SK-N-SH treated with all-trans-retinoic acid at 6 μM for 48 hours (cell line): ENCODE data around the gene EXD3.

Source experiments
- ATAC-seq: fragments of 200-7000 bp; cut with Tn5 transposase; 3 replicates; pipeline ENCODE4 v1.9.1; 2020; ENCODE audit warnings: mild to moderate bottlenecking, moderate library complexity
- ARNTL ChIP-seq: fragments of 450-650 bp; formaldehyde crosslinking; IDR thresholded peaks from 2 replicates; pipeline ENCODE4 v1.5.0; 2020; ENCODE audit warnings: low read depth, mild to moderate bottlenecking, moderate library complexity, borderline replicate concordance
- CSDC2 ChIP-seq: fragments of 250-450 bp; sonication (Bioruptor Pico); IDR thresholded peaks from 2 replicates; pipeline ENCODE4 v1.5.0; 2020; ENCODE audit warnings: mild to moderate bottlenecking, moderate library complexity
- ESRRG ChIP-seq: fragments of 250-450 bp; sonication (Bioruptor Pico); IDR thresholded peaks from 2 replicates; pipeline ENCODE4 v1.6.1; 2021; ENCODE audit warnings: mild to moderate bottlenecking
- GLIS3 ChIP-seq: fragments of 250-450 bp; sonication (Bioruptor Pico); IDR thresholded peaks from 2 replicates; pipeline ENCODE4 v1.5.0; 2020; ENCODE audit warnings: mild to moderate bottlenecking, moderate library complexity
- ISL1 ChIP-seq: fragments of 250-450 bp; sonication (Bioruptor Pico); IDR thresholded peaks from 2 replicates; pipeline ENCODE4 v2.1.2; 2022; ENCODE audit warnings: mild to moderate bottlenecking, moderate library complexity
- OSR1 ChIP-seq: fragments of 250-450 bp; sonication (Bioruptor Pico); IDR thresholded peaks from 2 replicates; pipeline ENCODE4 v1.8.0; 2022; ENCODE audit warnings: moderate library complexity, mild to moderate bottlenecking, inconsistent platforms
- PPARA ChIP-seq: fragments of 250-450 bp; sonication (Bioruptor Pico); IDR thresholded peaks from 2 replicates; pipeline ENCODE4 v1.5.0; 2020; ENCODE audit warnings: mild to moderate bottlenecking, borderline replicate concordance
- RARB ChIP-seq: fragments of 250-450 bp; sonication (Bioruptor Pico); IDR thresholded peaks from 2 replicates; pipeline ENCODE4 v1.8.0; 2021; ENCODE audit warnings: mild to moderate bottlenecking, moderate library complexity
- SNAI2 ChIP-seq: fragments of 250-450 bp; sonication (Bioruptor Pico); IDR thresholded peaks from 2 replicates; pipeline ENCODE4 v1.5.0; 2020; ENCODE audit warnings: mild to moderate bottlenecking, moderate library complexity
- TCF4 ChIP-seq: fragments of 250-450 bp; sonication (Bioruptor Pico); IDR thresholded peaks from 2 replicates; pipeline ENCODE4 v1.8.0; 2021; ENCODE audit warnings: mild to moderate bottlenecking, moderate library complexity, borderline replicate concordance
- ZC3H10 ChIP-seq: fragments of 250-450 bp; sonication (Bioruptor Pico); IDR thresholded peaks from 2 replicates; pipeline ENCODE4 v1.5.1; 2021; ENCODE audit warnings: mild to moderate bottlenecking, moderate library complexity
- ZFP3 ChIP-seq: fragments of 250-450 bp; sonication (Bioruptor Pico); IDR thresholded peaks from 2 replicates; pipeline ENCODE4 v1.5.0; 2020; ENCODE audit warnings: mild to moderate bottlenecking, moderate library complexity
- ZFP30 ChIP-seq: fragments of 450-650 bp; formaldehyde crosslinking; IDR thresholded peaks from 2 replicates; pipeline ENCODE4 v1.5.0; 2022; ENCODE audit warnings: mild to moderate bottlenecking, moderate library complexity
- ZNF565 ChIP-seq: fragments of 450-650 bp; formaldehyde crosslinking; conservative IDR thresholded peaks from 2 replicates; pipeline ENCODE4 v1.5.0; 2020; ENCODE audit warnings: low read depth, mild to moderate bottlenecking, moderate library complexity
- ZNF70 ChIP-seq: fragments of 450-650 bp; formaldehyde crosslinking; IDR thresholded peaks from 2 replicates; pipeline ENCODE4 v1.5.0; 2020; ENCODE audit warnings: mild to moderate bottlenecking, moderate library complexity
- ZNF8 ChIP-seq: fragments of 450-650 bp; formaldehyde crosslinking; IDR thresholded peaks from 2 replicates; pipeline ENCODE4 v1.5.0; 2020; ENCODE audit warnings: mild to moderate bottlenecking, moderate library complexity
- TF ChIP-seq, protein P1 (sequence below): fragments of 250-450 bp; sonication (Bioruptor Pico); IDR thresholded peaks from 2 replicates; pipeline ENCODE4 v1.5.1; 2021; ENCODE audit warnings: mild to moderate bottlenecking, moderate library complexity
- TF ChIP-seq, protein P2 (sequence below): fragments of 250-450 bp; sonication (Bioruptor Pico); IDR thresholded peaks from 2 replicates; pipeline ENCODE4 v1.8.0; 2021; ENCODE audit warnings: low read depth, mild to moderate bottlenecking, moderate library complexity, borderline replicate concordance
- TF ChIP-seq, protein P3 (sequence below): fragments of 250-450 bp; sonication (Bioruptor Pico); IDR thresholded peaks from 2 replicates; pipeline ENCODE4 v1.5.0; 2020; ENCODE audit warnings: mild to moderate bottlenecking, moderate library complexity

Gene EXD3

DNA sequence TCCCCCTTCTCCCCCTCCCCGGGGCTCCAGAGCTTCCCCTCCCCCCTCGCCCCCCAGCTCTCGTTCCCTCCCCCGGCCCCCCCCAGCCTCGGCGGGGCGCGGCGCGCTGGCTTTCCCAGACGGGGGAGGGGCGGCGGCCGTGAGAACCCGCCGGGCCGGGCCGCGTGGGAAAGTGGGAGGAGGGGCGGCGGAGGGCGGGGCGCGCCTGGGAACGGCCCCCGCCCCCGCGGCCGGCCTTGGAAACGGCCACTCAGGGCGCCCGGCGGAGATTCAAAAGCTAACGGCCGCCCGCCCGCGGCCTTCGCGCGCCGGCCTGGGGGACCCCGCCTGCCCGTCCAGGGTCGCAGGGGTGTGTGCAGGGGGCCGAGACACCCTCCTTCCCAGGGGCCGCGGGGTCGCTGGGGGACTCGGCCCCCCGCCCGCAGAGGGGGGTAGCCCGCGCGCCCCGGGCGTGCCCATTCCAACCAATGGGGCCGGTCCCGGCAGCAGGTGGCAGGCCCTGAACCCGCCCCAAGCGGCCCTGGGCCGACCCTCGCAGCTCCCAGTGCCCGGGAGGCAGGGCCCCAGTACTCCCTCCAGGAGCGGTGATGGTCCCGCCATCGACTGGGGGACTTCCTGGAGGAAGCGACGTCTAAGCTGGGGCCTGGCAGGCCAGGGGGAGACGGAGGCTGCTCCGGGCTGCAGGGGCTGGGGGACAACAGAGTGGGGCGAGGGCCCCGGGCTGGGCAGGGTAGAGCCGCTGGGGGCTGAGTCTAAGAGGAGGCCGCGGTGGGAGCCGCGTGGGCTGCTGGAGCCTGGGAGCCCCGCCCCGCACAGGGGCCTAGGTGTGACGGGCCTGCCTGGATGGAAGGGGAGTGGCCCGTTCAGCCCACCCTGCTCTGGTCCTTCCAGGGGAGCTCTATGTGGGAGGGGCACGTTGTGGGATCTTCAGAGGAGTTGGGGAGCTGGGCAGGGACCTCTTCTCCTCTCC is 106.7 kb downstream of the EXD3 start:
- no peak for ATAC-seq
- TF ChIP-seq RARB (CRISPR knock-in tag) (no peak), ISL1 (CRISPR knock-in tag) (no peak), ZFP3 (CRISPR knock-in tag) (no peak), ZNF8 (CRISPR knock-in tag) (no peak), CSDC2 (CRISPR knock-in tag) (no peak), GLIS3 (CRISPR knock-in tag) (no peak), ZNF565 (CRISPR knock-in tag) (no peak), ARNTL (CRISPR knock-in tag) (no peak), SNAI2 (CRISPR knock-in tag) (no peak), OSR1 (CRISPR knock-in tag) (no peak), ZNF70 (CRISPR knock-in tag) (no peak), TCF4 (CRISPR knock-in tag) (no peak)
- TF ChIP-seq, protein P1, sequence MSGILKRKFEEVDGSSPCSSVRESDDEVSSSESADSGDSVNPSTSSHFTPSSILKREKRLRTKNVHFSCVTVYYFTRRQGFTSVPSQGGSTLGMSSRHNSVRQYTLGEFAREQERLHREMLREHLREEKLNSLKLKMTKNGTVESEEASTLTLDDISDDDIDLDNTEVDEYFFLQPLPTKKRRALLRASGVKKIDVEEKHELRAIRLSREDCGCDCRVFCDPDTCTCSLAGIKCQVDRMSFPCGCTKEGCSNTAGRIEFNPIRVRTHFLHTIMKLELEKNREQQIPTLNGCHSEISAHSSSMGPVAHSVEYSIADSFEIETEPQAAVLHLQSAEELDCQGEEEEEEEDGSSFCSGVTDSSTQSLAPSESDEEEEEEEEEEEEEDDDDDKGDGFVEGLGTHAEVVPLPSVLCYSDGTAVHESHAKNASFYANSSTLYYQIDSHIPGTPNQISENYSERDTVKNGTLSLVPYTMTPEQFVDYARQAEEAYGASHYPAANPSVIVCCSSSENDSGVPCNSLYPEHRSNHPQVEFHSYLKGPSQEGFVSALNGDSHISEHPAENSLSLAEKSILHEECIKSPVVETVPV (CRISPR knock-in tag) = no peak
- TF ChIP-seq, protein P2, sequence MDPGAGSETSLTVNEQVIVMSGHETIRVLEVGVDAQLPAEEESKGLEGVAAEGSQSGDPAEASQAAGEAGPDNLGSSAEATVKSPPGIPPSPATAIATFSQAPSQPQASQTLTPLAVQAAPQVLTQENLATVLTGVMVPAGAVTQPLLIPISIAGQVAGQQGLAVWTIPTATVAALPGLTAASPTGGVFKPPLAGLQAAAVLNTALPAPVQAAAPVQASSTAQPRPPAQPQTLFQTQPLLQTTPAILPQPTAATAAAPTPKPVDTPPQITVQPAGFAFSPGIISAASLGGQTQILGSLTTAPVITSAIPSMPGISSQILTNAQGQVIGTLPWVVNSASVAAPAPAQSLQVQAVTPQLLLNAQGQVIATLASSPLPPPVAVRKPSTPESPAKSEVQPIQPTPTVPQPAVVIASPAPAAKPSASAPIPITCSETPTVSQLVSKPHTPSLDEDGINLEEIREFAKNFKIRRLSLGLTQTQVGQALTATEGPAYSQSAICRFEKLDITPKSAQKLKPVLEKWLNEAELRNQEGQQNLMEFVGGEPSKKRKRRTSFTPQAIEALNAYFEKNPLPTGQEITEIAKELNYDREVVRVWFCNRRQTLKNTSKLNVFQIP (CRISPR knock-in tag) = no peak

DNA sequence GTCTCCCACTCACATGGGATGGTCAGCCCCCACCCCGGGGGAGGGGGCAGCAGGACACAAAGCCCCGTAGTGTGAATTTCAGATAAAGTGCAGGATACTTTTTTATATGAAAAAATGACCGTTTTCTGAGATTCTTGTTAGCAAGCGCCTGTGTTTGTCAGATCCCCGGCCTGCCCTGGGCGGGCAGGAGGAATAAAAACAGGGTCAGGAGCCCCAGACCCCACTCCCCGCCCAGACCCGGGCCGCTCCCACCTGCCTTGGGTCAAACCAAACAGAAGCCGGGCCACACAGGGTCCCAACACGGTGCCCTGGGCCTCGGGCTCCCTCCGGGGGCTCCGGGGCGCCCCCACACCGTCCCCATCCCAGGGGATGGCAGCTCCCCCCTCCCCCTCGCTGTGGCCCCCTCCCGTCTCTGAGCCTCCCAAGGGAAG is 107.4 kb downstream of the EXD3 start:
- no peak for TF ChIP-seq TCF4 (CRISPR knock-in tag)
- no peak for TF ChIP-seq GLIS3 (CRISPR knock-in tag)
- no peak for TF ChIP-seq ESRRG
- TF ChIP-seq, protein P2 (CRISPR knock-in tag) = no peak
- no peak for TF ChIP-seq ZNF565 (CRISPR knock-in tag)
- no peak for TF ChIP-seq ZFP3 (CRISPR knock-in tag)
- TF ChIP-seq ZNF8 (CRISPR knock-in tag) = no peak
- no peak for TF ChIP-seq PPARA (CRISPR knock-in tag)
- TF ChIP-seq OSR1 (CRISPR knock-in tag) = no peak
- TF ChIP-seq ZFP30 (CRISPR knock-in tag) = no peak
- TF ChIP-seq ZC3H10 = no peak
- TF ChIP-seq, protein P3, sequence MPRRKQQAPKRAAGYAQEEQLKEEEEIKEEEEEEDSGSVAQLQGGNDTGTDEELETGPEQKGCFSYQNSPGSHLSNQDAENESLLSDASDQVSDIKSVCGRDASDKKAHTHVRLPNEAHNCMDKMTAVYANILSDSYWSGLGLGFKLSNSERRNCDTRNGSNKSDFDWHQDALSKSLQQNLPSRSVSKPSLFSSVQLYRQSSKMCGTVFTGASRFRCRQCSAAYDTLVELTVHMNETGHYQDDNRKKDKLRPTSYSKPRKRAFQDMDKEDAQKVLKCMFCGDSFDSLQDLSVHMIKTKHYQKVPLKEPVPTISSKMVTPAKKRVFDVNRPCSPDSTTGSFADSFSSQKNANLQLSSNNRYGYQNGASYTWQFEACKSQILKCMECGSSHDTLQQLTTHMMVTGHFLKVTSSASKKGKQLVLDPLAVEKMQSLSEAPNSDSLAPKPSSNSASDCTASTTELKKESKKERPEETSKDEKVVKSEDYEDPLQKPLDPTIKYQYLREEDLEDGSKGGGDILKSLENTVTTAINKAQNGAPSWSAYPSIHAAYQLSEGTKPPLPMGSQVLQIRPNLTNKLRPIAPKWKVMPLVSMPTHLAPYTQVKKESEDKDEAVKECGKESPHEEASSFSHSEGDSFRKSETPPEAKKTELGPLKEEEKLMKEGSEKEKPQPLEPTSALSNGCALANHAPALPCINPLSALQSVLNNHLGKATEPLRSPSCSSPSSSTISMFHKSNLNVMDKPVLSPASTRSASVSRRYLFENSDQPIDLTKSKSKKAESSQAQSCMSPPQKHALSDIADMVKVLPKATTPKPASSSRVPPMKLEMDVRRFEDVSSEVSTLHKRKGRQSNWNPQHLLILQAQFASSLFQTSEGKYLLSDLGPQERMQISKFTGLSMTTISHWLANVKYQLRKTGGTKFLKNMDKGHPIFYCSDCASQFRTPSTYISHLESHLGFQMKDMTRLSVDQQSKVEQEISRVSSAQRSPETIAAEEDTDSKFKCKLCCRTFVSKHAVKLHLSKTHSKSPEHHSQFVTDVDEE (CRISPR knock-in tag) = no peak
- no peak for ATAC-seq

DNA sequence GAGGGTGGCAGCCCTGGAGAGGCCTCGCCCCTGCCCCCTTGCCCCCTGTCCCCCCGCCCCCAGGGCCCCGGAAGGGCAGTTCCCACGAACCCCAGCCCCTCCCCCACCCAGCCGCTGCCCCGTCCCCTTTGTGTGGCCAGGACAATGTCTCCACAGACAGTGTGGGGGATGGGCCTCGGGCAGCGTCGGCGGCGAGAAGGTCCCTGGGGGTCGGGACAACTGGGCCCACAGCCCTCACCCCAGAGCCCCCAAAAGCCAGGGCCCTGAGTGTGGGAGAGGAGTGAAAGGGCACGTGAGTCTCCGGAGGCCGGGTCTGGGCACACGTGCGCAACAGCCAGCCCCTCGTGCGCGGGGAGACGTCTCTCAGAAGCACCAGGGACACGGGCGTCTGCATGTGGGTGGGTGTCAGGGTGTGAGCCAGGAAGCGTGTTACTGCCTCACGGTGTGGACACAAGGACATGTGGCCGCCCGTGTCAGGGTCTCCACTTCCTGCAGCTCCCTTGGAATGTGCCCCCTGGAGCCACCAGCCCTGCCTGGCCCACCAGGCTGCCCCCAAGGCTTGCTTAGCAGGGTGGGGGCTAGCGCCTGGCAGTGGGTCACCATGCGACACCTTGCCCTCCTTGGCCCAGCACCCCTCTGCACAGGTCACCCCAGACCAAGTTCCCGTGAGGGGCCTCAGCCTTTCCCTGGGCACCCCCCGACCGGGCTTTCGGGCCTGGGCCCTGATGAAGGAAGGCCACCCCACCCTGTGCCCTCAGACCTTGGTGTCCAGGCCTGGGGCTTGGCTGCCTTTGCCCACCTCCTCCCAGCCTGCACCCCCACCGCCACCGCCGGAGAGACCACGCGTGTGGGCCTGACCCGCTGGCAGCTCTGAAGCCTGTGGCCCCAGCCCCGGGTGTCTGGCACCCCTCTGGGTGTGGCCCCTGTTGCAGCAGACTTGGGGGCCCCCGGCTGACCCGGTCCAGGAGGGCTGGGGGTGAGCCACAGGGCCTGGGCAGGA is 108.1 kb downstream of the EXD3 start:
- TF ChIP-seq GLIS3 (CRISPR knock-in tag) (no peak), ZC3H10 (no peak)
- ATAC-seq = no peak
